T-cell (primary cell): ENCODE data around the gene CKAP5. TPM values are rescaled to one million over a fixed set of nuclear protein-coding genes. Genes with fewer than 3 reads are reported as not detected.

Experiments
- ATAC-seq, 4 experiments: fragments of 200-7000 bp in 3 of 4; fragments of 150-1000 bp in 1 of 4; cut with Tn5 transposase; replicated peaks in 1 of 4; 1 replicate in 3 of 4; 2 replicates in 1 of 4; pipeline ENCODE4 v1.10.0; 2021; ENCODE audit warnings: moderate library complexity in 3 of 4, mild to moderate bottlenecking in 2 of 4, moderate number of reproducible peaks in 1 of 4
- CTCF ChIA-PET, 2 donors: fragments of 300-600 bp; sonication (Branson Sonifier 250); formaldehyde crosslinking; loops; one replicate each; lab custom pipeline; 2022; ENCODE audit warnings: antibody characterized with exemption in 2 of 2; lab: Charles Lee
- POLR2A ChIA-PET, 2 donors: fragments of 300-600 bp; sonication (Branson Sonifier 250); formaldehyde crosslinking; loops; one replicate each; lab custom pipeline; 2022; ENCODE audit warnings: antibody characterized with exemption in 2 of 2; lab: Charles Lee
- DNase-seq, 35 experiments: peaks; one replicate each; pipeline versions ENCODE4 v3.0.0 to v3.0.0-alpha.2; 2013 to 2023
- H3K27ac ChIP-seq: one replicate; pipeline ENCODE4 v1.5.1; 2013; ENCODE audit warnings: low read length
- H3K27me3 ChIP-seq, 2 experiments: replicated peaks in 1 of 2; 1 replicate in 1 of 2; 2 replicates in 1 of 2; pipeline versions ENCODE4 v1.6.1 to v1.7.0; 2013; ENCODE audit warnings: low read length in 1 of 2, mixed read lengths in 1 of 2; ENCODE audit not compliant: control insufficient read depth in 2 of 2, insufficient read depth in 2 of 2; ENCODE audit errors: extremely low read depth in 1 of 2
- H3K36me3 ChIP-seq, 2 donors: 1 replicate in 1 of 2; 2 replicates in 1 of 2; pipeline versions ENCODE4 v1.6.1 to v1.7.0; 2013; ENCODE audit warnings: low read length in 1 of 2; ENCODE audit not compliant: control insufficient read depth in 2 of 2, insufficient read depth in 1 of 2; ENCODE audit errors: extremely low read depth in 1 of 2
- H3K4me1 ChIP-seq, 2 experiments: 1 replicate in 1 of 2; 2 replicates in 1 of 2; pipeline versions ENCODE4 v1.6.1 to v1.7.0; 2013; ENCODE audit warnings: low read length in 2 of 2, mixed read lengths in 1 of 2; ENCODE audit not compliant: insufficient read depth in 2 of 2, control insufficient read depth in 1 of 2; ENCODE audit errors: extremely low read depth in 1 of 2
- H3K4me3 ChIP-seq, 2 donors: 1 replicate in 1 of 2; 2 replicates in 1 of 2; pipeline versions ENCODE4 v1.5.1 to v1.7.0; 2013; ENCODE audit warnings: mild to moderate bottlenecking in 2 of 2, low read length in 1 of 2, moderate library complexity in 1 of 2; ENCODE audit not compliant: control insufficient read depth in 1 of 2; ENCODE audit errors: extremely low read depth in 1 of 2
- H3K9me3 ChIP-seq: 2 replicates; pipeline ENCODE4 v1.7.0; 2013
- H3K27ac Mint-ChIP-seq, 2 donors: one replicate each; pipeline ENCODE4 v1.8.0; 2020 to 2021; ENCODE audit warnings: mild to moderate bottlenecking in 2 of 2, mixed read lengths in 2 of 2
- H3K27me3 Mint-ChIP-seq, 2 donors: one replicate each; pipeline ENCODE4 v1.8.0; 2021 to 2022; ENCODE audit warnings: mixed read lengths in 2 of 2
- H3K36me3 Mint-ChIP-seq: one replicate; pipeline ENCODE4 v1.8.0; 2021; ENCODE audit warnings: mixed read lengths
- H3K4me1 Mint-ChIP-seq, 3 donors: one replicate each; pipeline ENCODE4 v1.8.0; 2020 to 2022; ENCODE audit warnings: mixed read lengths in 3 of 3, mild to moderate bottlenecking in 1 of 3
- H3K4me3 Mint-ChIP-seq, 3 donors: one replicate each; pipeline ENCODE4 v1.8.0; 2020 to 2022; ENCODE audit warnings: mild to moderate bottlenecking in 3 of 3, mixed read lengths in 3 of 3, moderate library complexity in 3 of 3
- H3K9me3 Mint-ChIP-seq, 3 donors: one replicate each; pipeline ENCODE4 v1.8.0; 2020 to 2022; ENCODE audit warnings: mixed read lengths in 3 of 3
- WGBS: methylation state at CpG from one replicate; pipeline ENCODE4 v1.1.5; 2013; ENCODE audit warnings: missing lambda C conversion rate; ENCODE audit not compliant: insufficient coverage; 5-methylcytosine and 5-hydroxymethylcytosine counted together
- total RNA-seq, 35 experiments: library from RNA in 6 of 35; stranded (reverse) in 6 of 35; fragments of 120-200 nt in 1 of 35; gene quantifications; one replicate each; pipeline versions ENCODE4 v1.2.1 to v1.2.4 and lab custom pipeline; 2013 to 2026

CKAP5 gene
- total RNA-seq, 5 donors from 2014 or later (not counting 1 experiment from before 2014, with no cell fraction given), result 34.8 to 44.6 (median 38.0) TPM

- Mint-ChIP-seq H3K36me3 (peaks cover 46% of the 10 kb centered on the region), H3K4me3 (no peak overlapping the region), H3K9me3 (no peaks in the 10 kb centered on the region), H3K27me3 (no peaks in the 10 kb centered on the region), H3K27ac (no peak overlapping the region), H3K4me1 (peaks cover 14 to 29% (median 19%) of the 10 kb centered on the region in 3 donors)
- ATAC-seq (no peak), DNase-seq (no peak)
- no peak overlapping the region for H3K27ac ChIP-seq
- no peak overlapping the region for H3K4me3 ChIP-seq
- ChIA-PET POLR2A (interaction anchor here in 1 of 2 donors (0.6 kb wide), 1 partner anchor 501 kb away, joined by 3 read pairs; no protein-coding TSS in a partner anchor), CTCF (no interaction called here)
- peaks cover 18 to 55% of the 10 kb centered on the region in 2 donors for H3K36me3 ChIP-seq
- H3K27me3 ChIP-seq, result no peaks in the 10 kb centered on the region
- WGBS, result 97% methylated on average over 6 of the region's 7 CpGs
- no peaks in the 10 kb centered on the region for H3K9me3 ChIP-seq
- peaks cover 7 to 10% of the 10 kb centered on the region in 2 experiments for H3K4me1 ChIP-seq
Measured at GRCh38 chr11:46706886-46707285, 139.2 kb downstream of the CKAP5 start.

- Mint-ChIP-seq H3K36me3 (peaks cover 51% of the 10 kb centered on the region), H3K27me3 (no peaks in the 10 kb centered on the region), H3K9me3 (no peaks in the 10 kb centered on the region), H3K27ac (no peak overlapping the region), H3K4me3 (no peak overlapping the region), H3K4me1 (peaks cover 25 to 42% (median 32%) of the 10 kb centered on the region in 3 donors)
- Histone ChIP-seq H3K4me3 (no peak overlapping the region), H3K27ac (no peak overlapping the region), H3K36me3 (peaks cover 18 to 57% of the 10 kb centered on the region in 2 donors), H3K4me1 (peaks cover 12 to 19% of the 10 kb centered on the region in 2 experiments), H3K27me3 (no peaks in the 10 kb centered on the region), H3K9me3 (no peaks in the 10 kb centered on the region)
- DNase-seq (no peak), ATAC-seq (no peak)
- 97% methylated on average over 30 of the region's 31 CpGs for WGBS
- ChIA-PET CTCF (no interaction called here), POLR2A (no interaction called here)
Measured at GRCh38 chr11:46705070-46705688, 140.9 kb downstream of the CKAP5 start.

GRCh38 chr11:46701078-46701654 lies 144.9 kb downstream of the CKAP5 start:
- peak overlapping the region; percentile 98 to 99 for H3K27ac Mint-ChIP-seq
- H3K4me3 Mint-ChIP-seq, result peak overlapping the region; percentile 93 to 99 (median 97)
- Histone ChIP-seq H3K36me3 (peaks cover 16 to 49% of the 10 kb centered on the region in 2 donors), H3K27me3 (no peaks in the 10 kb centered on the region), H3K4me1 (peaks cover 27 to 52% of the 10 kb centered on the region in 2 experiments), H3K27ac (peak overlapping the region; percentile 30), H3K9me3 (no peaks in the 10 kb centered on the region), H3K4me3 (peak overlapping the region; percentile 70 to 97)
- H3K9me3 Mint-ChIP-seq, result no peaks in the 10 kb centered on the region
- peaks cover 50 to 60% (median 54%) of the 10 kb centered on the region in 3 donors for H3K4me1 Mint-ChIP-seq
- ChIA-PET CTCF (interaction anchor here (0.6 to 1.2 kb wide), 3 partner anchors 126 to 552 kb away, joined by 3 to 5 read pairs (median 3); no protein-coding TSS in a partner anchor), POLR2A (interaction anchor here (0.5 to 1.6 kb wide), 3 partner anchors 30 to 147 kb away, joined by 3 read pairs; no protein-coding TSS in a partner anchor)
- DNase-seq (peak in 1 of 35 experiments; percentile 5), ATAC-seq (no peak)
- WGBS, result 4% methylated on average over 23 of the region's 29 CpGs
- no peaks in the 10 kb centered on the region for H3K27me3 Mint-ChIP-seq
- peaks cover 32% of the 10 kb centered on the region for H3K36me3 Mint-ChIP-seq

GRCh38 chr11:46700241-46701077 lies 145.6 kb downstream of the CKAP5 start, which contains the start of the genes ARHGAP1 and ZNF408:
Gene ARHGAP1 (minus strand): TSS chr11:46700619. CDS start chr11:46696107, 4,512 bp downstream.
Gene ZNF408 (plus strand): TSS chr11:46701031. CDS start chr11:46701048, 17 bp downstream.
- ATAC-seq, result peak; percentile 91 to 94 (median 92)
- H3K27ac ChIP-seq, result peak within 1 kb of the TSS; percentile 30
- Mint-ChIP-seq H3K36me3 (peaks cover 34% of the 10 kb centered on the region), H3K4me3 (peak within 1 kb of the TSS; percentile 93 to 99 (median 97)), H3K27me3 (no peaks in the 10 kb centered on the region), H3K4me1 (peaks cover 50 to 66% (median 61%) of the 10 kb centered on the region in 3 donors), H3K9me3 (no peaks in the 10 kb centered on the region), H3K27ac (peak within 1 kb of the TSS; percentile 98 to 99)
- H3K36me3 ChIP-seq, result peaks cover 23 to 49% of the 10 kb centered on the region in 2 donors
- H3K4me3 ChIP-seq, result peak within 1 kb of the TSS; percentile 70 to 97
- no peaks in the 10 kb centered on the region for H3K9me3 ChIP-seq
- peak; percentile 95 to 100 (median 99) for DNase-seq
- H3K27me3 ChIP-seq, result no peaks in the 10 kb centered on the region
- peaks cover 27 to 59% of the 10 kb centered on the region in 2 experiments for H3K4me1 ChIP-seq
- WGBS, result under 1% methylated on average over 38 of the region's 44 CpGs
- ChIA-PET POLR2A (interaction anchor here (0.5 to 1.6 kb wide), 3 partner anchors 30 to 146 kb away, joined by 3 read pairs; no protein-coding TSS in a partner anchor), CTCF (interaction anchor here (0.6 to 1.2 kb wide), 3 partner anchors 126 to 453 kb away, joined by 3 read pairs; no protein-coding TSS in a partner anchor)

- H3K36me3 Mint-ChIP-seq, result peaks cover 39% of the 10 kb centered on the region
- H3K4me1 ChIP-seq, result peaks cover 27 to 77% of the 10 kb centered on the region in 2 experiments
- ATAC-seq (no peak), DNase-seq (no peak)
- H3K4me3 Mint-ChIP-seq, result peak overlapping the region; percentile 50 to 97 (median 93)
- no peak overlapping the region for H3K27ac ChIP-seq
- H3K27me3 Mint-ChIP-seq, result no peaks in the 10 kb centered on the region
- ChIA-PET POLR2A (no interaction called here), CTCF (interaction anchor here in 1 of 2 donors (0.6 kb wide), 1 partner anchor 46 kb away, joined by 4 read pairs; no protein-coding TSS in a partner anchor)
- H3K4me3 ChIP-seq, result no peak overlapping the region
- WGBS, result no CpG with 5 or more reads among the region's 1 CpG
- H3K27ac Mint-ChIP-seq, result peak overlapping the region; percentile 98 to 99
- peaks cover 48 to 71% (median 64%) of the 10 kb centered on the region in 3 donors for H3K4me1 Mint-ChIP-seq
- no peaks in the 10 kb centered on the region for H3K27me3 ChIP-seq
- no peaks in the 10 kb centered on the region for H3K9me3 Mint-ChIP-seq
- no peaks in the 10 kb centered on the region for H3K9me3 ChIP-seq
- H3K36me3 ChIP-seq, result peaks cover 26 to 50% of the 10 kb centered on the region in 2 donors
Measured at GRCh38 chr11:46698597-46698996, 147.5 kb downstream of the CKAP5 start.
